ENCODE data around the gene MOCS3. TPM values are rescaled to one million over a fixed set of nuclear protein-coding genes. Genes with fewer than 3 reads are reported as not detected.

MOCS3 gene
- total and polyA plus RNA-seq, 7 donors: 1.2 to 3.9 (median 3.6) TPM

- peaks cover 0 to 35% (median 8%) of the 10 kb centered on the region in 4 donors for H3K36me3 ChIP-seq
- TF ChIP-seq POLR2AphosphoS5 (IDR thresholded peaks at IDR 0.05): no peak
- TF ChIP-seq POLR2A (IDR thresholded peaks at IDR 0.05): no peak
- TF ChIP-seq EP300 (IDR thresholded peaks at IDR 0.05): no peak
- no peak for TF ChIP-seq CTCF (IDR thresholded peaks at IDR 0.05)
- peaks cover 0 to 54% (median 46%) of the 10 kb centered on the region in 4 donors for H3K4me1 ChIP-seq
- 6 to 23% methylated on average over 7 of the region's 7 CpGs for WGBS, 2 donors
- intact Hi-C loops (cut with DNase I): no loop called here
- H3K27me3 ChIP-seq: no peaks in the 10 kb centered on the region
- peak overlapping the region; percentile 82 to 92 (median 88) for H3K27ac ChIP-seq
- H3K4me3 ChIP-seq: peak overlapping the region; percentile 70 to 93 (median 79)
- no peaks in the 10 kb centered on the region for H3K9me3 ChIP-seq
- DNase-seq: no peak
These were observed 1.3 kb upstream of the MOCS3 start for GRCh38 chr20:50957276-50957675.

- peak; percentile 94 for DNase-seq
- H3K27me3 ChIP-seq: no peaks in the 10 kb centered on the region
- peaks cover 0 to 33% (median 11%) of the 10 kb centered on the region in 4 donors for H3K36me3 ChIP-seq
- H3K27ac ChIP-seq: peak within 1 kb of the TSS; percentile 82 to 92 (median 88)
- H3K9me3 ChIP-seq: no peaks in the 10 kb centered on the region
- WGBS, 2 donors: 0 to 1% methylated on average over 52 of the region's 52 CpGs
- TF ChIP-seq POLR2AphosphoS5 (IDR thresholded peaks at IDR 0.05): peak; percentile 96 to 99 (median 97)
- TF ChIP-seq EP300 (IDR thresholded peaks at IDR 0.05): no peak
- peak; percentile 67 to 85 for TF ChIP-seq POLR2A (IDR thresholded peaks at IDR 0.05)
- no peak for TF ChIP-seq CTCF (IDR thresholded peaks at IDR 0.05)
- peak within 1 kb of the TSS; percentile 70 to 93 (median 79) for H3K4me3 ChIP-seq
- peaks cover 0 to 54% (median 46%) of the 10 kb centered on the region in 4 donors for H3K4me1 ChIP-seq
- intact Hi-C loops (cut with DNase I): loop anchor here (1.0 kb wide), 1 partner anchor 27 kb away; the partner anchor contains the start of gene ADNP
These were observed 612 bp upstream of the MOCS3 start, which contains the start of gene DPM1 for GRCh38 chr20:50957798-50958614. Gene DPM1, minus strand, starts transcription at chr20:50958532. Its CDS starts 9 bp downstream, at chr20:50958523.

- Histone ChIP-seq H3K4me1 (peaks cover 0 to 54% (median 46%) of the 10 kb centered on the region in 4 donors), H3K36me3 (peaks cover 0 to 17% (median 9%) of the 10 kb centered on the region in 4 donors), H3K9me3 (no peaks in the 10 kb centered on the region), H3K4me3 (peak overlapping the region; percentile 70 to 93 (median 79)), H3K27ac (peak overlapping the region; percentile 82 to 92 (median 88)), H3K27me3 (no peaks in the 10 kb centered on the region)
- intact Hi-C loops (cut with DNase I): no loop called here
- no peak for DNase-seq
- no peak for TF ChIP-seq CTCF (IDR thresholded peaks at IDR 0.05)
- no peak for TF ChIP-seq POLR2A (IDR thresholded peaks at IDR 0.05)
- WGBS, 2 donors: 65 to 79% methylated on average over 25 of the region's 25 CpGs
These were observed 1.0 kb downstream of the MOCS3 start for GRCh38 chr20:50959543-50960126.

GRCh38 chr20:50967586-50967985, 9.0 kb downstream of the MOCS3 start:
- no peak for TF ChIP-seq POLR2A (IDR thresholded peaks at IDR 0.05)
- no peak for TF ChIP-seq CTCF (IDR thresholded peaks at IDR 0.05)
- TF ChIP-seq EP300 (IDR thresholded peaks at IDR 0.05): no peak
- TF ChIP-seq POLR2AphosphoS5 (IDR thresholded peaks at IDR 0.05): no peak
- Histone ChIP-seq H3K9me3 (no peaks in the 10 kb centered on the region), H3K4me3 (no peak overlapping the region), H3K36me3 (peaks cover 0 to 2% (median under 1%) of the 10 kb centered on the region in 4 donors), H3K27ac (no peak overlapping the region), H3K27me3 (no peaks in the 10 kb centered on the region), H3K4me1 (no peaks in the 10 kb centered on the region)
- WGBS, 2 donors: 35 to 49% methylated on average over 7 of the region's 7 CpGs
- DNase-seq: no peak
- intact Hi-C loops (cut with DNase I): no loop called here

Data from sigmoid colon (tissue), 7 donors.